Stimulated activated CD8-positive, alpha-beta memory T cell treated with anti-CD3 and anti-CD28 coated beads, Interleukin-12 subunit alpha, Interleukin-12 subunit beta, amount 100 ng/mL, for 24 hours (primary cell): ENCODE results near the gene BICD1.
"Not testable (repeated sequence)": the region's sequence is repeated elsewhere in the genome, so short reads cannot be mapped to it uniquely, and the experiment has no call there.

Experiments used
- DNase-seq: peaks from one replicate; pipeline ENCODE4 v3.0.0-alpha.2; 2020; ENCODE audit errors: extremely low read depth

BICD1 gene

GRCh38 chr12:32248441-32249140, 141.9 kb downstream of the BICD1 start:
- DNase-seq, result no peak

- DNase-seq, result no peak
These were observed 143.1 kb downstream of the BICD1 start for GRCh38 chr12:32249777-32250176.

- no peak for DNase-seq
These were observed 145.8 kb downstream of the BICD1 start for GRCh38 chr12:32252199-32253073.

GRCh38 chr12:32253154-32253790, 146.6 kb downstream of the BICD1 start:
- DNase-seq, result no peak

GRCh38 chr12:32254260-32254956, 147.8 kb downstream of the BICD1 start:
- no peak for DNase-seq

GRCh38 chr12:32255588-32255987, 148.9 kb downstream of the BICD1 start:
- DNase-seq, result no peak

- DNase-seq, result no peak
These were observed 151.2 kb downstream of the BICD1 start for GRCh38 chr12:32257695-32258496.

GRCh38 chr12:32260696-32261095, 154.0 kb downstream of the BICD1 start:
- no peak for DNase-seq

GRCh38 chr12:32261638-32262037, 155.0 kb downstream of the BICD1 start:
- DNase-seq, result no peak

GRCh38 chr12:32264961-32265360, 158.3 kb downstream of the BICD1 start:
- DNase-seq, result no peak

- no peak for DNase-seq
These were observed 158.8 kb downstream of the BICD1 start for GRCh38 chr12:32265456-32265855.

- no peak for DNase-seq
These were observed 159.3 kb downstream of the BICD1 start for GRCh38 chr12:32265951-32266350.

- no peak for DNase-seq
These were observed 160.1 kb downstream of the BICD1 start for GRCh38 chr12:32266756-32267155.

GRCh38 chr12:32270818-32271710, 164.4 kb downstream of the BICD1 start:
- no peak for DNase-seq

- DNase-seq, result no peak
These were observed 165.8 kb downstream of the BICD1 start for GRCh38 chr12:32272465-32272864.

GRCh38 chr12:32273063-32273522, 166.4 kb downstream of the BICD1 start:
- no peak for DNase-seq

GRCh38 chr12:32273712-32274111, 167.1 kb downstream of the BICD1 start:
- peak; percentile 8 for DNase-seq

GRCh38 chr12:32274665-32275064, 168.0 kb downstream of the BICD1 start:
- DNase-seq, result no peak

- DNase-seq, result not testable (repeated sequence)
These were observed 168.9 kb downstream of the BICD1 start for GRCh38 chr12:32275520-32275919.

- DNase-seq, result no peak
These were observed 171.1 kb downstream of the BICD1 start for GRCh38 chr12:32277774-32278173.
